Measurements from ENCODE around the gene PYGL. TPM values are rescaled to one million over a fixed set of nuclear protein-coding genes. Genes with fewer than 3 reads are reported as not detected.
A peak's percentile ranks its signal among the peaks of the same experiment; 100 is the strongest.

PYGL gene
- total and polyA plus RNA-seq, 7 donors, result 21.7 to 49.9 (median 32.1) TPM

- peak overlapping the region; percentile 57 to 76 (median 68) for H3K27ac ChIP-seq
- no peaks in the 10 kb centered on the region for H3K9me3 ChIP-seq
- peak; percentile 87 for DNase-seq
- H3K4me3 ChIP-seq, result peak overlapping the region; percentile 38 to 61 (median 48)
- H3K27me3 ChIP-seq, result no peaks in the 10 kb centered on the region
- intact Hi-C loops (cut with DNase I), result loop anchor here (2.0 kb wide), 1 partner anchor 30 kb away; the partner anchor contains the start of gene NIN
- WGBS, 2 donors, result 1 to 3% methylated on average over 6 of the region's 6 CpGs
- H3K36me3 ChIP-seq, result no peaks in the 10 kb centered on the region
- peak in 3 of 4 experiments; percentile 6 to 83 (median 27) for TF ChIP-seq CTCF (IDR thresholded peaks at IDR 0.05)
- no peak for TF ChIP-seq EP300 (IDR thresholded peaks at IDR 0.05)
- peaks cover 0 to 14% (median 6%) of the 10 kb centered on the region in 4 donors for H3K4me1 ChIP-seq
Observed at GRCh38 chr14:50860478-50861086, 83.7 kb downstream of the PYGL start.

GRCh38 chr14:50859296-50859624, 85.0 kb downstream of the PYGL start:
- Histone ChIP-seq H3K27ac (peak overlapping the region; percentile 60 to 76 (median 68)), H3K27me3 (no peaks in the 10 kb centered on the region), H3K9me3 (no peaks in the 10 kb centered on the region), H3K4me3 (peak overlapping the region in 3 of 4 donors; percentile 40 to 61 (median 55)), H3K36me3 (no peaks in the 10 kb centered on the region), H3K4me1 (peaks cover 0 to 14% (median 6%) of the 10 kb centered on the region in 4 donors)
- no peak for TF ChIP-seq EP300 (IDR thresholded peaks at IDR 0.05)
- TF ChIP-seq POLR2A (IDR thresholded peaks at IDR 0.05), result no peak
- no peak for TF ChIP-seq CTCF (IDR thresholded peaks at IDR 0.05)
- TF ChIP-seq POLR2AphosphoS5 (IDR thresholded peaks at IDR 0.05), result no peak
- DNase-seq, result no peak
- WGBS, 2 donors, result 17 to 66% methylated on average over 1 of the region's 1 CpG
- intact Hi-C loops (cut with DNase I), result no loop called here

- H3K9me3 ChIP-seq, result no peaks in the 10 kb centered on the region
- WGBS, 2 donors, result 82 to 83% methylated on average over 5 of the region's 5 CpGs
- no peak overlapping the region for H3K27ac ChIP-seq
- H3K27me3 ChIP-seq, result no peaks in the 10 kb centered on the region
- intact Hi-C loops (cut with DNase I), result no loop called here
- TF ChIP-seq POLR2AphosphoS5 (IDR thresholded peaks at IDR 0.05), result no peak
- no peak for TF ChIP-seq CTCF (IDR thresholded peaks at IDR 0.05)
- DNase-seq, result no peak
- H3K4me3 ChIP-seq, result no peak overlapping the region
- no peaks in the 10 kb centered on the region for H3K36me3 ChIP-seq
- H3K4me1 ChIP-seq, result peaks cover 0 to 14% (median 6%) of the 10 kb centered on the region in 4 donors
Observed at GRCh38 chr14:50856660-50857059, 87.6 kb downstream of the PYGL start.

GRCh38 chr14:50855558-50855957, 88.7 kb downstream of the PYGL start:
- Histone ChIP-seq H3K9me3 (no peaks in the 10 kb centered on the region), H3K27ac (no peak overlapping the region), H3K27me3 (no peaks in the 10 kb centered on the region), H3K4me1 (peaks cover 0 to 14% (median 6%) of the 10 kb centered on the region in 4 donors), H3K4me3 (no peak overlapping the region), H3K36me3 (no peaks in the 10 kb centered on the region)
- intact Hi-C loops (cut with DNase I), result no loop called here
- TF ChIP-seq POLR2AphosphoS5 (IDR thresholded peaks at IDR 0.05), result no peak
- TF ChIP-seq POLR2A (IDR thresholded peaks at IDR 0.05), result no peak
- no peak for TF ChIP-seq CTCF (IDR thresholded peaks at IDR 0.05)
- no peak for DNase-seq
- WGBS, 2 donors, result 61 to 69% methylated on average over 1 of the region's 1 CpG

Other genes with a start within 250 kb of the PYGL start
- 10 to 100 TPM; 20.7 to 38.2 (median 26.9) TPM for gene NIN, start 113.3 kb downstream of the PYGL start, total RNA-seq
- 10 to 100 TPM in 1 of 3 donors, 1 to 10 TPM in 2; 3.6 to 14.8 (median 5.1) TPM for gene NIN, start 113.3 kb downstream of the PYGL start, polyA plus RNA-seq
- not detected for gene ABHD12B, start 72.4 kb downstream of the PYGL start, total RNA-seq
- gene ABHD12B, start 72.4 kb downstream of the PYGL start, polyA plus RNA-seq, result 1 to 10 TPM; 5.3 to 9.3 (median 6.0) TPM
- gene TRIM9, start 150.6 kb upstream of the PYGL start, total RNA-seq, result 10 to 100 TPM; 13.5 to 21.0 (median 17.0) TPM
- gene TRIM9, start 150.6 kb upstream of the PYGL start, polyA plus RNA-seq, result 1 to 10 TPM; 2.4 to 2.8 (median 2.4) TPM

Measured in sigmoid colon (tissue), 7 donors.